Pulmonary artery endothelial cell (primary cell): Measurements from ENCODE around the gene FOXP1. TPM values are rescaled to one million over a fixed set of nuclear protein-coding genes. Genes with fewer than 3 reads are reported as not detected.

Experiments
- DNase-seq: peaks from one replicate; pipeline ENCODE4 v3.0.0-alpha.2; 2011; ENCODE audit warnings: low read depth, low spot score
- total RNA-seq: library from RNA; depleted of rRNA; stranded (reverse); fragments of >200 nt; gene quantifications from 2 replicates; pipeline ENCODE4 v1.2.3, GENCODE V29; 2014

The FOXP1 gene
- total RNA-seq, 1 donor from 2014 or later = 48.2 TPM

GRCh38 chr3:71156062-71156665 is 427.4 kb downstream of the FOXP1 start:
- DNase-seq = no peak

- no peak for DNase-seq
Observed at GRCh38 chr3:71154846-71155245, 428.7 kb downstream of the FOXP1 start.

GRCh38 chr3:71153713-71154112 is 429.8 kb downstream of the FOXP1 start:
- DNase-seq = no peak

- no peak for DNase-seq
Observed at GRCh38 chr3:71152892-71153265, 430.6 kb downstream of the FOXP1 start.

- DNase-seq = no peak
Observed at GRCh38 chr3:71152039-71152891, 431.3 kb downstream of the FOXP1 start.

- DNase-seq = no peak
Observed at GRCh38 chr3:71149959-71150954, 433.3 kb downstream of the FOXP1 start.

GRCh38 chr3:71148455-71149060 is 435.0 kb downstream of the FOXP1 start:
- DNase-seq = no peak

GRCh38 chr3:71146673-71147072 is 436.9 kb downstream of the FOXP1 start:
- no peak for DNase-seq

- DNase-seq = no peak
Observed at GRCh38 chr3:71145954-71146353, 437.6 kb downstream of the FOXP1 start.

- no peak for DNase-seq
Observed at GRCh38 chr3:71144525-71145253, 438.8 kb downstream of the FOXP1 start.

GRCh38 chr3:71143493-71143892 is 440.0 kb downstream of the FOXP1 start:
- DNase-seq = no peak

GRCh38 chr3:71142441-71143161 is 440.9 kb downstream of the FOXP1 start:
- DNase-seq = no peak

GRCh38 chr3:71140477-71140876 is 443.1 kb downstream of the FOXP1 start:
- DNase-seq = no peak

GRCh38 chr3:71139496-71139895 is 444.0 kb downstream of the FOXP1 start:
- no peak for DNase-seq

- DNase-seq = no peak
Observed at GRCh38 chr3:71138410-71138809, 445.1 kb downstream of the FOXP1 start.

- DNase-seq = no peak
Observed at GRCh38 chr3:71136276-71136675, 447.3 kb downstream of the FOXP1 start.

GRCh38 chr3:71135373-71136088 is 448.0 kb downstream of the FOXP1 start:
- no peak for DNase-seq

- DNase-seq = no peak
Observed at GRCh38 chr3:71134521-71134920, 449.0 kb downstream of the FOXP1 start.

GRCh38 chr3:71133865-71134264 is 449.7 kb downstream of the FOXP1 start:
- no peak for DNase-seq
